Stimulated activated CD4-positive, alpha-beta T cell treated with anti-CD3 and anti-CD28 coated beads, Interleukin-2, amount 100 ng/mL, for 24 hours (primary cell): ENCODE results near the gene DCTN4.

Experiments
- DNase-seq, 2 donors: peaks; one replicate each; pipeline ENCODE4 v3.0.0-alpha.2; 2020

Gene DCTN4

DNA sequence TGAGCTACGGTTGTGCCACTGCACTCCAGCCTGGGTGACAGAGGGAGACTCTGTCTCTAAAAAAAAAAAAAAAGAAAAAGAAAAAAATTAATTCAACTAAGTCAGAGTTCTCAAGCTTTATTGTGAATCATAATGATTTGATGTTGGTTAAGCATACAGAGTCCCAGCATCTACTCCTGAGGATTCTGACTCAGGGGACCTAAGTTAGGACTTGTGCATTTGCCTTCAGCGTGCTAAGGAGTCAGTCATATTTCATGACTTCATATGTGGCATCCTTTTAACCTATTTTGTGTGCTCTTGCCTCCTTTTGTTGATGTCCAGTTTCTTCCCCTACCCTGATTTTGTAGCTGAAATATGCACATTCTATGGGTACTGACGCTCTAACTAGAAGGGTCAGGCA lies 94.9 kb downstream of the DCTN4 start:
- no peak for DNase-seq

DNA sequence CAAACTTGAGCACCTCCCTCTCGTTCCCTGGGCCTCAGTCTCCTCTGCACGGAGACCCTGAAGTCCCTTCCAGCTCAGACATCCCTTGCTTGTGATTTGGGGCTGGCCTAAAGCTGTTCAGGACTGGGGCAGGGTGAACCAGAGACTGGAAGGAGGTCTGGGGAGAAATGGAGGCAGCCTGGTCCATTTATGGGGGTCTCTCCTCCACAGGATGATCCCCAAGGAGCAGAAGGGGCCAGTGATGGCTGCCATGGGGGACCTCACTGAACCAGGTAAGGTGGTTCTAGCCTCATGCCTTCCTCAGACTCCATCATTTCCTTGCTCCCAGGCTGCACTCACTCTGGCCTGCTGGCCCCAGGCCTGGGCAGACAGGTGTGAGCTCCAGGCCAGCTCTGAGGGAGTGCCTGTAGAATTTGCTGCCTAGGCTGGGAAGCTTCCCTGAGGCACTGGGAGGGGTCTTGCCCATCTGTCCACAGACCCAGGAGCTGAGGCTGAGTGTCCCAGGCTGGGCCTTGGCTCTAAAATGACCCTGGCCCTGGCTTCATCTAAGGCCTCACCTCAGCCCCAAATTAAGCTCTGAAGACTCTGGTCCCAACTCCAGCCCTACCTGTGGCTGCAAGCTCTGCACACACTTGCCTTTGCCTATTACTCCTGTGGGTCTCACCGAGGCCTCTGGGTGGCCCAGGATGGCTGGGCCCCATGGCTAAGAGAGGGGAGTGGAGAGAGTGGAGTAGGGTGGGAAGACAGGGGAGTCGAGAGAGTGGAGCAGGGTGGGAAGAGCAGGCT lies 95.9 kb downstream of the DCTN4 start:
- DNase-seq, result no peak

DNA sequence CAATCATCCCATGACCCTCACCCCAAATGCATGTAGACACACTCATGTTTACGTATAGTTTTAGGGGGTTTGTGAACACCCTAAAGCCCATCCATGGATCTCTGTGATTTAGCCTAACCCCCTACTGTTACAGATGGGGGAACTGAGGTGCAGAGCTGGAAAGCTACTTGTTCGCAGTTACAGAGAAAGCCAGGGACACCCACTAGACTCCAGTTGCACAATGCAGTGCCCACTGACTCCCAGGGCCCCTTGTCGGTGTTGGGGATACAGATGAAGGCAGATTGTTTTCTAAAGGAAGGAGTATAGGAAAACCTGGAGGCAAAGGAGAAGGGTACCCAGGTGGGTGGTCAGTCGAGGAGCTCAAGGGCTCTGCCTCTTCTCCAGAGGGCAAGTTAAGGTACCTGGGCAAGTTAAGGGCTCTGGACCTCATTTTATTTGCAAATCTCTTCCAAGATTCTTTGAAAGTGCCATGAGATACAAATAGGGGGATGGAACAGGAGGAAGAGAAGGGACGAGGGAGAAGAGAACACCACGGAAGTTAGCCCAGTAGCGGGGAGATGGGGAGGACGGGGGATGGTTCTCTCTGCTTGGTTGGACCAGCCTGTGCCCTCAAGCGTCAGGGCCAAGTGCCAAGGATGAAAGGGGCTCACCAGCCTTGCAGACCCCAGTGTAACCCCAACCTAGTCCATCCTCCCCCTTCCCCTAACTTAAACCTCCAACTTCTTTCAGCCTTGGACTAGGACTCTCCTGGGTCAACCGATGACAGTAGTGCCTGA lies 96.8 kb downstream of the DCTN4 start:
- DNase-seq, result no peak

DNA sequence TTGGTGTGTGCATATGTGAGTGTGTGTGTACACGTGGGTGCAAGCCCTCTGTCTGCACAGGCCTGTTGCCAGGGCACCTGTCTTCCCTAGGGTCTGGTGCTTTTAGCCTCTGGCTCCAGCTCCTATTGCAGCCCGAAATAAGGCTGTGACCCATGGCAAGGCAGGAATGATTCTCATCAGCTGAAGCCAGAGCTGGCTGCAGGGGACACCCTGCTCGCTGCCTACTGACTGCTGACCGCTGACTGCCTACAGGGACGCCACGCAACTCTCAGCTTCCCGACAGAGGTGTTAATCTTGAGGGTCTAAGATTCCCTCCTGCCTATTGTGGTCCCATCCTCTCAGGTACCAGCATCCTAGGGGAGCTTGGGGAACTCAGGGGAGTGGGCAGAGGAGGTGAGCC lies 97.7 kb downstream of the DCTN4 start, which contains the start of gene MYOZ3:
TSS of gene MYOZ3 (plus strand) at position 166 of the 400 bp plus-strand sequence. CDS start 1,691 bp downstream, outside the sequence.
- no peak for DNase-seq

DNA sequence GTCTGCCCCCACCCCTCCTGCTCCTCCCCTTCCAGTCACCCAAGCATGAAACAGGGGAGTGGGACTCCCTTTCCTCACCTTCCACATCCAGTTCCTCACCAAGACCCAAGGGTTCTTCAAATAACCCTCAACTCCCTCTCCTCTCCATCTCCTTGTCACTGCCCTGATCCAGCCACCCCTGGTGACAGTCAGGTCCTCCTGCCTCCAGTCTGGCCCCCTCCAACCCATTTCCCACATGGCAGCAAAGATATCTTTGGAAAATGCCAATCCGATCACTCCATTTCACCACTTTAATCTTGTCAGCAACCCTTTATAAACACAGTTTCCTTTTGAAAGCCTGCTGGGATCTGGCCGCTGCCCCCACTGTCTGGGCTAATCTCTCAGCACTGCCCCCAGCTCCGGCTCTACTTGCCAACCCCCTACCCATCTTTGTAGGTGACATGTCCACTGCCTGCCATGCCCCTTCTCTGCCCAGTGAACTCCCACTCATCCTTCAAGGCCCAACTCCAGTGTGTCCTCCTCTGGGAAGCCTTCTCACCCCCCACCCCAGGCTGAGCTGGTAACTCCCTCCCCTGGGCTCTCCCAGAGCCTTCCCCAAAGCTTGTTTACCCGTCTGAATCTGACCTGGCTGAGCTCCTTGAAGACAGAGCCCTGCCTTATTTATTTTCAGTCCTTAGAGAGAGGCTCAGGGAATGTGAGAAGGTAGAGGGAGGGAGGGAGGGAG lies 98.5 kb downstream of the DCTN4 start:
- DNase-seq, result no peak

DNA sequence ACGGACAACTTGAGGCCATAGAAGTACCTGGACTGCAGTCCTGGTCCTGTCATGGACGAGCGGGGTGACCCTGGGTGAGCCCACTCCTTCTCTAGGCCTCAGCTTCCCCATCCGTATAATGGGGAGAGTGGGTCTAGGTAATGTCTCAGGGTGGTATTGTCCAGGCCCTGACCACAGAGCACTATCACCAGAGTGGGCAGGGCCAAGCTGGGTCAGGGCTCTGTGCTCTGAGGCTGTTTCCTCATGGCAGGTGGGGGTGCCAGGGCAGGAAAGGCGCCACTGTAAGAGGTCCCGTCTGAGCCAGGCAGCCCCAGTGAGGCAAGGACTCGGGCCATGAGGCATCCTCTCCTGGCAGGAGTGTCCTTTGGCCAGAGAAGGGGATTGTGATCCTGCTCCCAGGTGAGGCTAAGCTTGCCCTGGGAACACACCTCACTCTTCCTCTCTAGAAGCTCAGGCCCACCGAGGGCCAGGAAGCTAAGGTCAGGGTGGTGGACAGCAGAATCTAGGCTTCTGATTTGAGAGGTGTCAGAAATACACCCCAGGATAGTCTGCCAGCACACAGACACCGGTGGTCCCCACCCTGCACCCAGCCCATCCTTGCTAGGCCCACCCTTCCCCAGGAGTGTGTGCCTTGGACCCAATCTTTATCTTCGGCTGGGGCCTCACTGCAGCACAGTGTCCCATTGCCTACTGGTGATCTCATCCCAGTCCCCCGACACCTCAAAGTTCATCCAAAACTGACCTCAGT lies 99.3 kb downstream of the DCTN4 start:
- DNase-seq, result no peak

DNA sequence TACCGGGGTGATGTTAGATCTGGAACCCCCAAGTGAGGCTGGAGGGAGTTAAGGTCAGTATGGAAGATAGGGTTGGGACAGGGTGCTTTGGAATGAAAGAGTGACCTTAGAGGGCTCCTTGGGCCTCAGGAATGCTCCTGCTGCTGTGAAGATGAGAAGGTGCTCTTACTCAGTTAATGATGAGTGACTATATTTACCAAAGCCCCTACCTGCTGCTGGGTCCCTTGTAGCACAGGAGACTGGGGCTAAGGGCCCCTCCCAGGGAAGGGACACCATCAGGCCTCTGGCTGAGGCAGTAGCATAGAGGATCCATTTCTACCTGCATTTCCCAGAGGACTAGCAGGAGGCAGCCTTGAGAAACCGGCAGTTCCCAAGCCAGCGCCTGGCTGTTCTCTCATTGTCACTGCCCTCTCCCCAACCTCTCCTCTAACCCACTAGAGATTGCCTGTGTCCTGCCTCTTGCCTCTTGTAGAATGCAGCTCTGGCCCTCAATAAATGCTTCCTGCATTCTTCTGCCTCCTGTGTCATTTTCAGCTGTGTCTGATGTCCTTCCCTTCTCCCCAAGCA lies 100.0 kb downstream of the DCTN4 start:
- no peak for DNase-seq
